ENCODE measurements around the gene SLC7A5. TPM values are rescaled to one million over a fixed set of nuclear protein-coding genes. Genes with fewer than 3 reads are reported as not detected.

SLC7A5 gene
- total RNA-seq, 4 donors from 2014 or later = 3.1 to 10.4 (median 6.0) TPM

GRCh38 chr16:87843678-87844105, 25.6 kb downstream of the SLC7A5 start:
- Histone ChIP-seq H3K4me1 (peaks cover 0 to 24% (median 0%) of the 10 kb centered on the region in 3 donors), H3K36me3 (peaks cover 0 to 40% of the 10 kb centered on the region in 2 donors), H3K27me3 (no peaks in the 10 kb centered on the region), H3K27ac (no peak overlapping the region), H3K9me3 (no peaks in the 10 kb centered on the region), H3K4me3 (no peak overlapping the region)
- TF ChIP-seq EP300 (IDR thresholded peaks at IDR 0.05) = no peak
- no peak for TF ChIP-seq POLR2AphosphoS5 (IDR thresholded peaks at IDR 0.05)
- TF ChIP-seq POLR2A (IDR thresholded peaks at IDR 0.05) = no peak
- no peak for TF ChIP-seq CTCF (IDR thresholded peaks at IDR 0.05)
- no peak for ATAC-seq
- 92 to 100% methylated on average over 1 to 7 of the region's 17 CpGs for WGBS, 2 donors (ENCODE audit: low coverage in 1 of 2)

- Histone ChIP-seq H3K9me3 (no peaks in the 10 kb centered on the region), H3K4me3 (no peak overlapping the region), H3K36me3 (peaks cover 0 to 49% of the 10 kb centered on the region in 2 donors), H3K27me3 (no peaks in the 10 kb centered on the region), H3K27ac (no peak overlapping the region), H3K4me1 (peaks cover 0 to 11% (median 0%) of the 10 kb centered on the region in 3 donors)
- ATAC-seq = no peak
- 90 to 93% methylated on average over 2 to 3 of the region's 17 CpGs for WGBS, 2 donors (ENCODE audit: low coverage in 1 of 2)
- no peak for TF ChIP-seq POLR2AphosphoS5 (IDR thresholded peaks at IDR 0.05)
- TF ChIP-seq POLR2A (IDR thresholded peaks at IDR 0.05) = no peak
- no peak for TF ChIP-seq EP300 (IDR thresholded peaks at IDR 0.05)
- TF ChIP-seq CTCF (IDR thresholded peaks at IDR 0.05) = no peak
These were observed 27.0 kb downstream of the SLC7A5 start for GRCh38 chr16:87842209-87842869.

GRCh38 chr16:87841340-87842208, 27.7 kb downstream of the SLC7A5 start:
- Histone ChIP-seq H3K36me3 (peaks cover 0 to 57% of the 10 kb centered on the region in 2 donors), H3K9me3 (no peaks in the 10 kb centered on the region), H3K27ac (no peak overlapping the region), H3K4me1 (peaks cover 0 to 4% (median 0%) of the 10 kb centered on the region in 3 donors), H3K27me3 (no peaks in the 10 kb centered on the region), H3K4me3 (no peak overlapping the region)
- ATAC-seq = no peak
- no peak for TF ChIP-seq CTCF (IDR thresholded peaks at IDR 0.05)
- TF ChIP-seq POLR2A (IDR thresholded peaks at IDR 0.05) = no peak
- no peak for TF ChIP-seq POLR2AphosphoS5 (IDR thresholded peaks at IDR 0.05)
- no peak for TF ChIP-seq EP300 (IDR thresholded peaks at IDR 0.05)
- 60 to 97% methylated on average over 1 to 7 of the region's 22 CpGs for WGBS, 2 donors (ENCODE audit: low coverage in 1 of 2)

- H3K4me3 ChIP-seq = no peak overlapping the region
- peaks cover 0 to 67% of the 10 kb centered on the region in 2 donors for H3K36me3 ChIP-seq
- WGBS, 2 donors (ENCODE audit: low coverage in 1 of 2) = 69 to 91% methylated on average over 4 to 5 of the region's 29 CpGs
- no peaks in the 10 kb centered on the region for H3K4me1 ChIP-seq
- TF ChIP-seq POLR2A (IDR thresholded peaks at IDR 0.05) (no peak), CTCF (IDR thresholded peaks at IDR 0.05) (no peak), EP300 (IDR thresholded peaks at IDR 0.05) (no peak), POLR2AphosphoS5 (IDR thresholded peaks at IDR 0.05) (no peak)
- H3K27ac ChIP-seq = no peak overlapping the region
- no peaks in the 10 kb centered on the region for H3K27me3 ChIP-seq
- no peak for ATAC-seq
- no peaks in the 10 kb centered on the region for H3K9me3 ChIP-seq
These were observed 28.9 kb downstream of the SLC7A5 start for GRCh38 chr16:87840271-87840978.
